Measurements from ENCODE around the gene MAGT1.

- TF ChIP-seq EZH2 (IDR thresholded peaks at IDR 0.05; ENCODE audit: low read depth, unreplicated experiment) (no peak), CREB1 (CRISPR knock-in tag; IDR thresholded peaks at IDR 0.05; ENCODE audit: low read depth) (no peak), CTCF (conservative IDR thresholded peaks at IDR 0.05; ENCODE audit: low read depth in 2 of 2) (no peak), ZNF114 (CRISPR knock-in tag; IDR thresholded peaks at IDR 0.05) (no peak), STAT1 (IDR thresholded peaks at IDR 0.05; ENCODE audit: unreplicated experiment) (no peak), REST (IDR thresholded peaks at IDR 0.05; ENCODE audit: unreplicated experiment) (no peak), EZH2phosphoT487 (IDR thresholded peaks at IDR 0.05; ENCODE audit: unreplicated experiment) (no peak), POLR2AphosphoS5 (IDR thresholded peaks at IDR 0.05; ENCODE audit: low read depth) (no peak), JUNB (IDR thresholded peaks at IDR 0.05; ENCODE audit: unreplicated experiment) (no peak), ETS1 (IDR thresholded peaks at IDR 0.05) (no peak), NANOG (IDR thresholded peaks at IDR 0.05; ENCODE audit: borderline replicate concordance) (no peak), ZNF331 (CRISPR knock-in tag; IDR thresholded peaks at IDR 0.05; ENCODE audit: low read depth) (no peak)
Observed at GRCh38 chrX:77936299-77936698, 41.1 kb upstream of the MAGT1 start.

Measured in GM23338 (cell line).